Left hindlimb (tissue), 1 donor: ENCODE data around the gene PTPN18.

Experiments
- DNase-seq: peaks from one replicate; pipeline ENCODE4 v3.0.0-alpha.2; 2018

The PTPN18 gene

DNA sequence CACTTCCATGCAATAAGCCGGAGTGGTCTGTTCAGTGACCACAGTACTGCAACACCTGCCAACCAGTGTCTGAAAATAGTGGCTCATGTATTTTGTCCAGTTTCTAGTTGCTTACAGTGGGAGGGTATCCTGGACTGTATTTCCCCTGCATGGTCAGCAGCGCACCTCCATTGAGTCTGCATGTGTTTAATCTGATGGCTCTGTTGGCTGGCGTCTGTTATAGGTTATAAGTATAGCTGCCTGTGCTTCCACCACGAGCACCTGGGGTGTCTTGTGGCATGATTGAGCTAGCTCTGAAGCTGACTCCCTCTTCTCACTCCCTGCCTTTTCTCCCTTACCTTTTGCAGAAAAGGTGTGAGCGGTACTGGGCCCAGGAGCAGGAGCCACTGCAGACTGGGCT lies 12.9 kb downstream of the PTPN18 start:
- no peak for DNase-seq

DNA sequence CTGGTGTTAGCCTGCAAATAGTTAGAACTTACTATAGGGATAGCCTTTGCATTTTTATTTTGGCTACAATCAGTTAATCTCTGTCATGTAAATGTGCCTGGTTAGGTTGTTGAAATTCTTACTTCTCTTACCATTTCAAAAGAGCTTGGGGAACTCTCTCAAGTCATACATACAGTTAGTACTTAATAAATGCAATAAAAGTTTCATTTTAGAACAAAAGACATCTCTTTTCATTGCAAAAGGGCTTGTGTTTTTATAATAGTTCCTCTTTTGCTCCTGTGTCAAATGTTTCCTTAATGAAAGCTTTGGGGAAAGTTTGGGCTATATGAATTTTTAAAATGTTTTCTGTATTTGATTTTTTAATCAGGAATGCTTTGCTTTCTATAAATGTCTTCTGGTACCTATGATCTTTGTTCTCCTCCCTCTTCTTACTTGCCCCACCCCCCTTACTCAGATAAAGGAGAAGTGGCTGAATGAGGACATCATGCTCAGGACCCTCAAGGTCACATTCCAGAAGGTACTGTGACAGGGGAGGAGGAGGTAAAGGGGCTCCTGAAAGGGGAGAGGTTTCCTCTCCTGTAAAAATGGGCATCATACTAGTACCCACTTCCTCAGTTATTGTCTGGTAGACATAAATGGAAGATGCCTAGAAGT lies 13.6 kb downstream of the PTPN18 start:
- DNase-seq: no peak

DNA sequence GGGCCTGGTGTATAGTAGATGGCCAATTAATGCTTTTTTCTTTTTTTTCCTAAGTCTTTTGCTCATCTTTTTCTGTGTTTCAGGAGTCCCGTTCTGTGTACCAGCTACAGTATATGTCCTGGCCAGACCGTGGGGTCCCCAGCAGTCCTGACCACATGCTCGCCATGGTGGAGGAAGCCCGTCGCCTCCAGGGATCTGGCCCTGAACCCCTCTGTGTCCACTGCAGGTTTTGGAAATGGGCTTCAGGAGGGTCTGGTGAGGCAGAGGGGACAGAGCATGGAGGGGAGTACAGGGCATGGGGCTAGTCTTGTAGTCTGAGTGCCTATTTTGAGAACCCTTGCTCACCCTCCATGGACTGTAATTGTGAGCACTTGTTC lies 14.1 kb downstream of the PTPN18 start:
- no peak for DNase-seq

DNA sequence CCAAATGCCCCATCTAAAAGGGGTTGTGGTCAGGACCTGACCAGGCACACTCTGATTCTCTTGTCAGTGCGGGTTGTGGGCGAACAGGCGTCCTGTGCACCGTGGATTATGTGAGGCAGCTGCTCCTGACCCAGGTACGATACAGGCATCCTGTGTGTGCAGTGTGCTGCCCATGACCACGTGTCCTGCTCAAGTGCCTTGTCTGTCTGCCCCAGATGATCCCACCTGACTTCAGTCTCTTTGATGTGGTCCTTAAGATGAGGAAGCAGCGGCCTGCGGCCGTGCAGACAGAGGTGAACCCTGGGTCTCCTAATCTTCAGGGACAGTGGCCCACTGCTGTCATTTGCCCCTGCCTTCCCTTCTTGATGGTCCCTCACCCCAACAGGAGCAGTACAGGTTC lies 14.6 kb downstream of the PTPN18 start:
- no peak for DNase-seq

DNA sequence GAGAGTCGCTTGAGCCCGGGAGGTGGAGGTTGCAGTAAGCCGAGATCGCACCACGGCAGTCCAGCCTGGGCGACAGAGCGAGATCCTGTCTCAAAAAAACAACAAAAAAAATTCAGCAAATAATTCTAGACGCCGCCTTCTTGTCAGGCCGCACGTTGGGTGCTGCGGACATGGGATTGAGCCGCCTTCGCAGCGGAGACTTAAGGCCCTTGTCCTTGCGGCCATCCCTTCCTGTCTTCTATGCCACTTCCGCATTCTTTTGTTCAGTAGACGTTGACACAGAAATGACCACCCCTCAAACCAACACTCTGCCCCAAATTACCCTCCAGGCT lies 15.8 kb downstream of the PTPN18 start:
- no peak for DNase-seq

DNA sequence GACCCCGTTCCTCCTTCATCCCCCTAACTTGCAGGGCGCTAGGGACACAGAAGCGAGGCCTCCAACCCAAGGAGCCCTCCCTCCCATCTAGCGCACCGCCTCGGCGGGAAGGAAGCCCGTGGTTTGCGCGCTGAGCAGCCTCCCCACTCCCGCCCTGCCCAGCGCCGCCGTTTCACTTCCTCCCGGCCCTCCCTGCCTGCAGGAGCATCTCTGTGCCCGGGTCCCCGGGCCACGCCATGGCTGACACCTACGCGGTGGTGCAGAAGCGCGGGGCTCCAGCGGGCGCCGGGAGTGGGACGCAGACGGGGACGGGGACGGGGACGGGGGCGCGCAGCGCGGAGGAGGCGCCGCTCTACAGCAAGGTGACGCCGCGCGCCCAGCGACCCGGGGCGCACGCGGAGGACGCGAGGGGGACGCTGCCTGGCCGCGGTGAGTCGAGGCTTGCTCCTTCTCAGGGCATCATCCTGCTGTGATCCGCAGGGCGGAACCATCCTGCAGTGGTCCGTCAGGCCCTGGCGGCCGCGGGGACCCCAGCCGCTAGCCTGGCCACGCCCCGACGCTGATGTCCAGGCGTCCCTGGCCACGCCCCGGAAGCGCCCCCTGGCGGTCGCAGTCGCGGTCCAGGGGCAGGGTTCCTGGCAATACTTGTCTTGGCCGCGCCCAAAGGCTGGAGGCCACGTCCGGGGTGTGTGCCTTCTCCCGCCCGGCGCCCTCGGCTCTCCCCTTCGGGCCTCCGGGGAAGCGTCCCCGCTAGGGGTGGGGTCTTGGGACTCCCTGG lies 16.4 kb downstream of the PTPN18 start:
- DNase-seq: peak; percentile 92

DNA sequence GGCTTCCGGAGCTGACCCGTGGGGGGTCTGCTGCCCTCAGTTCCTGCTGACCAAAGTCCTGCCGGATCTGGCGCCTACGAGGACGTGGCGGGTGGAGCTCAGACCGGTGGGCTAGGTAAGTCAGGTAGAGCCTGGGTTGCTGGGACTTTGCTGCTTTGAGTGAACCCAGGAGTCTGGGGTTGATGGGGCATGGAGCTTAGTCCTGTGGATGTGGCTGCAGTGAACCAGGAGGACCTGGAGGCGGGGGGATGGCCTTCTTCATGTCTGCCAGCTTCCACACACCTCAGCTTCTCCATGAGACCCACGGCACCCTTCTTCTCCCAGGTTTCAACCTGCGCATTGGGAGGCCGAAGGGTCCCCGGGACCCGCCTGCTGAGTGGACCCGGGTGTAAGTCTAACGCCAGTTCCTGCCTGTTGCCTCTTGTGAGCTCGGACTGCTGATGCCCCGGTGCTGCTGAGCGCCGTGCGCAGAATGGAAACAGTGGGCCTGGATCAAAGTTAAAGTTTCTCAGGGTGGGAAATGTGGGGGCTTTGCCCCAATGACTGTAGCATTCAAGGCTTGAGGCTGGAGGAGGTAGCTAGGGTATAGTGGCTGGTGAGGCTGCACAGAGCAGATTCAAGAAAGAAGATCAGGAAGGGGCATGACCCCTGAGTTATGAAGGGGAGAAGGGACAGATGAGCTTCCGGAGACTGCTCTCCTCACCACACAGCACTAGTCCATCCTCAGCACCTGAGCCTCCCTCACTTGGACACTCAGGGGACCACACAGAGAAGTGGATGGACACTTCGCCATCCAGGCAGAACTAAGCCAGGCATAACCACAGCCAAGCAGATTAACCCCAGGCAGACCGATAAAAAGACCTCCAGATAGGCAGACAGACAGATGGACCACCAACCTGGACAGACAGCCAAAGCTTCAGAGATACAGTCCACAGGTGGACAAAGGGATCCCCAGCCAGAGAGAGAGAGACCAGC lies 17.3 kb downstream of the PTPN18 start:
- no peak for DNase-seq

DNA sequence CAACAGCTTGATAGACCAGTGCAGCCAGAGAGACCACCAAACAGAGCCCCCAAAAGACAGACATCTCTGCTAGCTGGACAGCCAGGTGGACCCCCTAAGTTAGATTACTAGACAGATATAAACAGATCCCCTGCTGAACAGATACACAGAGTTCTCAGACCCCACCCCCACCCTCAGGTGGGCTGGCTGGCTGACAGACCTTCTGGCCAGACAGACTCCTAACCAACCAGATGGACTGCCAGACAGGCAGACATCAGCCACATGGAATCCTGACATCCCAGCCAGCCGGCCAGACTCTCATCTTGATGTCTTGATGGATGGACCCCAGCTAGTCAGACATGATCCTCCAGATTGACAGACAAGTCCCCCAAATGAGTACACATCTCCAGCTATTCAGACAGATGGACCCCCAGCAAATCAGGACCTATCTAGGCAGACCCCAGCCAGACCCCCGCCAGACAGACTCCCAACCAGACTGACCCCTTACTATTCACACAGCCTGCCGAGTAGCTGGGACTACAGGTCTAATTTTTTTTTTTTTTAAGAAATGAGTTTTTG lies 18.0 kb downstream of the PTPN18 start:
- no peak for DNase-seq

DNA sequence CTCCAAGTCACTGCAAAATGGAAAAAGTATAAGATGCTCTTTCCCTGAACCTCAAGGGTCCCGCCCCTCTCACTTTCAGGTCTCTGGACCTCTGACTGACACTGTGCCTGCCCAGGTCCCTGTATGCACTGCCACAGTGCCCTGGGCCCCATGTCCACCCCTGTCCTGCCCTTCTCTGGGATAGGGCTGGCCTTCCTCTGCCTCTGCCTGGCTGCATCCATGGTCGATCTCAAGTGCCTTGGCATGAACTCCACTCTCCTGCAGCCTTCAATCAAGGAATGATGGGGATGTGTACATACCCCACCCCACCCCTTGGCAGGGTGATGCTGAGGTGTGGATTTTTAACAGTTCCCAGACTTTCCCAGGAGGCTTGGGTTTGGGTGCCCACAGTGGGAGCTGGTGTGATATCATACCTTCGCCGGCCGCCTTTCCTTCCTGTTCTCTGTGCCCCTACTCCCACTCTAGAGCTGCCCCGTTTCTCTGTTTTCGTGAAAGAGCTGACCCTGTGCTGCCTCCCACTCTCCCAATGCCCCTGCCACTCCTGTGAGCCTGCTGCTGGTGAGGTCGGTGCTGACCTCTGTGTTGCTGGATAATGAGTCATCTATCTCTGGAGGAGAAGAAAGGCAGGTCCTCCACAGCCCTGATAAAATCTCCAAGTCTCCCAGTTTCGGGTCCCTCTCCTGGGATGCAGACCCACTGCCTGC lies 18.9 kb downstream of the PTPN18 start:
- no peak for DNase-seq

DNA sequence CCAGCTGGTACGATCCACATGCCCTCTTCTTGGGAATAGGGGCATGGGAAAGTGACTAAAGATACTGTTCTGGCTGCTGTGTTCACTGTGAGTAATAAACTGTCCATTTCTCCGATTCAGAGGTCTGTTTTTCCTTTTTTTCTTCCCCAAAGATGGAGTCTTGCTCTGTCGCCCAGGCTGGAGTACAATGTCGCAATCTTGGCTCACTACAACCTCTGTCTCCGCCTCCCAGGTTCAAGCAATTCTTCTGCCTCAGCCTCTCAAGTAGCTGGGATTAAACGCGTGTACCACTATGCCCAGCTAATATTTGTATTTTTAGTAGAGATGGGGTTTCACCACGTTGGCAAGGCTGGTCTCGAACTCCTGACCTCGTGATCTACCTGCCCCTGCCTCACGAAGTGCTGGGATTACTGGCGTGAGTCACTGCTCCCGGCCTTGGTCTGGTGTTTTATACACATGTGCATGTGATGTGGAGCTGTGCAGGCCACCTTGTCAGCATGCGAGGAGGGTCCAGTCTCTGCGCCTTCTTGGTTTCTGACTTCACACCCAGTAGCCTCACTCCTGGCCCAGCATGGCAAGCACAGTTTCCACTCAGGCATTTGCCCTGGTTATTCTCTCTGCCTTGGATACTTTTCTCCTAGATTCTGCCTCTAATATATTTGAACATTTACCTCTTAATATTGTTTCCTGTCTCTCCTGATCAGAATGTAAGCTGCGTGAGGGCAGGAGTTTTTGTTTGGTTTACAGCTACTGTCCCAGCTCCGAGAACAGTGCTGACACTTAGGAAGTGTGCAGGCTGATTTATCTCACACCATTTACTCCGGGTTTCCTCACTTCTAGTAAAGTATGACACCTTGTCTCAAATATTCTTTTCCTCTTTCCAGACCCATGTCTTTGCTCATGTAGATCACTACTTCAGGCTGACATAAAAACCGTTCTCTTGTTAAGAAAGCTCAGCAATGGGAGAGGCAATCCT lies 19.7 kb downstream of the PTPN18 start:
- DNase-seq: no peak

DNA sequence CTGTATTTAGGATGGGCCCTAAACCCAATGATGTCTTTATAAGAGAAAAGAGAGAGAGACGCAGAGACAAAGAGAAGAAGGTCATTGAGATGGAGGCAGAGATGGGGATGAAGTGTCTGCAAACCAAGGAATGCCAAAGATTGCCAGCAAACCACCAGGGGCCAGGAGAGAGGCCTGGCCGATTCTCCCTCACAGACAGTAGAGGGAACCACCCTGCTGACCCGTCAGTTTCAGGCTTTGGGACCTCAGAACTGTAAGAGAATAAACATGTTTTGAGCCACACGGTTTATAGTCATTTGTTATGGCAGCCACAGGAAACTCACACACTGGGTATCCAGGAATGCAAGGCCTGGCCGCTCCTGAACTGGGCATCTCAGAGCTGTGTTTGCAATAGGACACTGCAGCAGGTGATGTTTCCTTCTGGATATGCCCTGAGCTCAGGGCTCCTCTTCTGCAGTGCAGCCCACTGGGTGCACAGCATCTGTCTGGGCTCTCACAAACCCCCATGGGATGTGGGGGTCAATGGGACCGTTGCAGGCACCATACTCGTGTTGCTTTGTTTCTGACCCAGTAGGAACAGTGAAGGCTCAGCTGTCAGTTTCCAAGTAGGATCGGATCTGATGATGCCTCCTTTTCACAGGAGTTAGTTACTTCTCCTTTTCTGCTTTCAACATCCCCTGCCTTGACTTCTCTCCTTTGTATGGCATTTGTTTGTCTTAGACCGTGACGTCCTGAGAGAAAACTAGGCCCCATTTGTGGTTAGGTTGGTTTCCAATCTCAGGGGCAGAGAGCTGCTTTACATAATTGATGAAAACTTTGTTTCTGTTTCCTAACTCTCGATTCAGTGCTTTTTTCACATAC lies 20.8 kb downstream of the PTPN18 start:
- no peak for DNase-seq

DNA sequence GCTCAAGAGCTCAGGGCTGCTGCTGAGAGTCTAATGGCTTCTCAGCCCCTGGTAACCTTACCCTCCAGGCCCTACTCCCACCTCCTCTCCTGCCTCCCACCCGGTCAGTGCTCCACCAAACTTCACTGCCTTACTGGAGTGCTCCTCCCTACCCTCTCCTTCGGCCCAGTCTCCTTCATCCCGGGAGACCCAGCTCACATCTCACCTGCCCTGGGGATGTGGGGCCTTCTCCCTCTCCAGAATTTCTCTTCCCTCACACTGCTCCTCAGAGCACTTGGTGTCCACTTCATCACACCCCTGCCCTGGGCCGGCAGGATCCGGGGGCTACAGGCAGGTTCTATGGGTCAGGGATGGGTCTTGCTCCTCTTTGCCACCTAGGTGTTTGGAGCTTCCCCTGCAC lies 21.6 kb downstream of the PTPN18 start:
- DNase-seq: no peak

DNA sequence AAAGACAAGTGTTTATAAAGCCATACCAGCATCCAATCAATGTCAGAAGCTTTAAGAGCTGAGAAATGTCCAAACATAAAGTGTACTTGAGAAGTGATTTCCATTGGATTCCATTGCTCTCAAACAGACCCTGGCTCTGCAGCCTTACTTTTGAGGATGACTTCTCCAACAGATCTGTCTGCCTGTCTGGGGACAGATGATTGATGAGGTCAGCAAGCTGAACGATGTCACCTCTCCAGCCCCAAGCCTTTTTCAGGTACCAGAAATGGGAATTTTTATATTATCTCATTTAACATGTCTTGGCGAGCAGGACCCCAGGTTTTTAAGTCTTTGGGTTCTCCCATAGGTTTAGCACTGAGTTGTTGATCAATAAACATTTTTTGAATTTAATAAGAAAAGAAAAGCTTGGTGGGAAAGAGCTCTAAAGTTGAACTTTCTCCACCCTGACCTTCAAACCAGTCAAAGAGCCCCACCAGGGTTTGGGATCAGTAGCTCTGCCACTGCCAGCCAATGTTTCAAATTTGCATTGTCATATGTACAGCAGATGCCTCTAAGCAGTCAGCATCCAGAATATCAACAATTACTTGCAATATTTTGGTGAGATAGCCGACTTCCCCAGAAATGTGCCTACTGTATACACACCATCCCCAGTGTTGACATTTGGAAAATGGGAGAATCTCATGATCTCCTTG lies 22.5 kb downstream of the PTPN18 start:
- no peak for DNase-seq

DNA sequence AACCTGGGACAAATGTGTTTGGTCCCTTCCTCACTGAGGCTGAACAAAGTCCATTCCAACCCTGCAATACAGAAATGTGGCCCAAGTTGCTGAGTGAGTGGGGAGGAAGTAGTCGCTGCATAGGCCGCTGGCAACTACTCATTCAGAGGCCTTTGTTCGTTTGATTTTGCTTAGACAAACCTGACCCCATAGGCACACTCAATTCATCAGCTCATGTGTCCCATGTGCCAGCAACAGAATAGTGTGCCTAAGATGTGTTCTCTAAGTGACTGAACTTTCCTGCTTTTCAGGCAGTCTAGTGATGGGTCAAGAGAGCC lies 23.0 kb downstream of the PTPN18 start:
- DNase-seq: no peak

DNA sequence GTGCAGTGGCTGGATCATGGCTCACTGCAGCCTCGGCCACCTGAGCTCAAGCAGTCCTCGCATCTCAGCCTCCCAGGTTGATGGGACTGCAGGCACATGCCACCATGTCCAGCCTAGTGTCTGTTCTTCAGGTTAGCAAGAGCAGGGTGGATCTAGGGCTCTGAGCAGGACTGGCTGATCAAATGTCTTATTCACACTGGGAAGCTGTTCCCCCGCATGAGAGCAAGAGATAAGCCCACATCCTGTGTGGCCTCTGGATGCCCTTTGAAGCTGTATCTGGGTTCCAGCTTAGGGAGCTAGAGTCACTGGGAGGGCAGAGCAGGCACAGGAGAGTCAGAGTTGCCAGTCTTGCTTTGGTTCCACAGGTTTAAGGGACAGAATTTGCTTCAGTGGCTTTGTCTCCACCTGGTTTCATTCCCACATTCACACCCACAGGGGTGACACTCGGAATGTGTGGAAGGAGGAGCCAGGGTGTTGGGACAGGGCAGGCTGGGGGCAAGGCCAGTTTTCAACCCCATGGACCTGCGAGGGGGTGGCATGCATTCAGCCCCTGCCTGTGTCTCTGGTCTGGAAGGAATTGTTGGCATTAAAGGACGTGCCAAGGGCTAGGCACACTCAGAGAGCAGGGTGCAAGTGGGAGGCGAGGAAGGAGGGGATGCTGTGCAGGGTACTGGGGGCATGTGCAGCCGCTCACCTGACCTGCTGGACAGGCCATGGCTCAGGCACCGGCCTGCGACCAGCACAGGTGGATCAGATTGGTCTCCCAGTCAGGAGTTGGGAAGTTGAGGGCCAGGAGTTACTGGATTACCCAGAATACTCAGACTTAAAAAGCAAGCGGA lies 24.5 kb downstream of the PTPN18 start:
- DNase-seq: no peak

DNA sequence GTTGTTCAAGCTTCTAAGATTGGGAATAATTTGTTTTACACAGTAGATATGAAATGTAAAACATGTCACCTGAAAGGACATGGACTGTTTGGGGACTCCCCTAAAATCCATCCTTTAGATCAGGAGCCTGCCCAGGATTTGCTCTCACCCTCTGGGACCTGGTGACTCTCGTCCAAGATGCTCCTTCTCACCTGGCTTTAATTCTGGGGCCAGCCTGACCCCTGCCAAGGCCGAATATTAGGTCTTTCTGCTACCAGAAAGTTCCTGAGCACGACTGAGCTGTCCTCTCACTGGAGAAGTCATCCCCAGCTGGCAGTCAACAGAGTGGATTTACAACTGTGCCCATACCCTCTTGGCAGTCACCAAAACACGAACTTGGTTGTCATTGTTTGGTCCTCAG lies 25.3 kb downstream of the PTPN18 start:
- no peak for DNase-seq

DNA sequence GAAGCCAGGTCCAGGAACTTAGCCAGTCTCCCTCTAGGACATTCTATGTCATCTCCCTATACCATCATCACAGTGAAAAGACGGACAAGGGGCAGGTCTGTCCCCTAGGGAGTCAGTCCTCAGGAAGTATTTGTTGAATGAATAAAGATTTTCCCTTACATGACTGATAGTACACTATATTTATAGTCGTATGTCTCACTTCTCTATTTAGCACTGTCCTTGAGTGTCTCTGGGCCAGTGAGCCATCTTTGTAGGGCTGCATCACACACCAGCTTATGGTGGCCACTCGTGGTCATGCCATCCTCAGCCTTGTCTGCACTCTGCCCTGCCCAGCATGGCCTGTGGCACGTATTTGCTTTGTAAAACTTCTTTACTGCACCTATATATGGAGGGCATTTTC lies 25.8 kb downstream of the PTPN18 start:
- DNase-seq: no peak

DNA sequence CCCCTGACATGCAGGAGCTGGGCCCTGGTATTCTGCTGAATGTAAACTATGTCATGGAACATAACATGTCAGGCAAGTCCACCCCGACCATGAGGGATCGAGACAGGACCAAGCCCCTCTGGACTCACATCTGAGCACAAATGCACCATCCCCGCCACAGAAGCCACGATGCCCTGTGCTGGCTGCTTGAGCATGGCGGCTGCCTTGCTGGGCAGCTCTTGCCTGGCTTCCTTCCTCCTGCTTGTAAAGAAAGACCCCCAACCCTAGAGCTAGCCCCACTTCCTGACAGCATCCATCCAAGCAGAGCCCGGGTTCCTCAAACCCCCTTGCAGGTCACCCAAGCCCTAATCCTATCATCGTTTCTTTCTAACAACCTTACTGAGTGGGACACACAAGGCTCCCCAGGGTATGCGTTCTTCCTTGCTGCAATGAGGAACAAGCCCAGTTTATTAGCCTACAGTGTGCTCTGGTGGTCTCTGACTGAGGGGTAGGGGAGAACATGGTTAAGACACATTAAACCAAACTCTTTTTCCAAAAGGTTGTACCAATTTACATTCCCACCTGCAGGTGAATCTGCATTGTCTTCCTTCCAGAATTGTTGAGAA lies 26.6 kb downstream of the PTPN18 start:
- no peak for DNase-seq

DNA sequence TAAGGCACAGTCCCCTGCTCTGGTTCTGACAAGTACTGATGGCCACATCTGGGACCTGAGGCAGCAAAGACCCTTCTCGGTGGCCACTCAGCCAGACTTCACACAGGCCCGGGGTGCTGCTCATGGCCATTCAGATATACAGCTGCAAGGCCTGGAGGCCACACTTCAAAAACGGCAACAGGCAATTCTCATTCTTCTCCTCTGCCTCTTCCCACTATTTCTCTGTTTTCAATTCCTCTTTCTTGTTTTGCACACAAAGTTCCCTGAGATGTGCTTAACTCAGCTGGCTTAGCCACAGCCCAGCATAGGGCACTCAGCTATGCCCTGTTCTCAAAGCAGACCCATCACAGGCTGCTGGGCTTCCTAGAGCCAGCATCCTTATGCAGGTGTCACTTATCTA lies 29.9 kb downstream of the PTPN18 start:
- DNase-seq: no peak
